HepG2 (cell line): ENCODE data around the gene SRSF2. TPM values are rescaled to one million over a fixed set of nuclear protein-coding genes. Genes with fewer than 3 reads are reported as not detected.

ENCODE experiments used
- CTCF ChIP-seq: sonication (generic); formaldehyde crosslinking; IDR thresholded peaks from 2 replicates; pipeline ENCODE4 v1.5.0; 2020; ENCODE audit warnings: mild to moderate bottlenecking, missing genetic modification reagents, moderate library complexity
- ELF1 ChIP-seq: sonication (generic); formaldehyde crosslinking; IDR thresholded peaks from 2 replicates; pipeline ENCODE4 v1.4.0; 2020; ENCODE audit warnings: missing genetic modification reagents
- LCORL ChIP-seq, 2 experiments: fragments of 450-650 bp in 1 of 2; sonication (generic) in 1 of 2; formaldehyde crosslinking in 1 of 2; IDR thresholded peaks; 2 replicates each; pipeline versions ENCODE4 v1.5.0 to v1.6.1; 2017 to 2020; ENCODE audit warnings: antibody characterized with exemption in 1 of 2, missing genetic modification reagents in 1 of 2
- MIER2 ChIP-seq: IDR thresholded peaks from 2 replicates; pipeline ENCODE4 v1.6.1; 2016; ENCODE audit warnings: missing biosample characterization, missing genetic modification reagents
- NCOR1 ChIP-seq: fragments of 200-600 bp; sonication (generic); IDR thresholded peaks from 2 replicates; pipeline ENCODE4 v1.7.0; 2017; ENCODE audit warnings: antibody characterized with exemption, low read length, borderline replicate concordance
- NFKB2 ChIP-seq: sonication (generic); formaldehyde crosslinking; IDR thresholded peaks from 2 replicates; pipeline ENCODE4 v1.4.0; 2020; ENCODE audit warnings: missing genetic modification reagents, borderline replicate concordance
- RAD21 ChIP-seq: fragments of 450-650 bp; formaldehyde crosslinking; IDR thresholded peaks from 2 replicates; pipeline ENCODE4 v1.5.0; 2020; ENCODE audit warnings: mild to moderate bottlenecking
- RFX3 ChIP-seq: IDR thresholded peaks from 2 replicates; pipeline ENCODE4 v1.6.1; 2016; ENCODE audit warnings: missing biosample characterization, missing genetic modification reagents
- RORA ChIP-seq: sonication (generic); formaldehyde crosslinking; IDR thresholded peaks from 2 replicates; pipeline ENCODE4 v1.5.0; 2020; ENCODE audit warnings: mild to moderate bottlenecking, missing genetic modification reagents, moderate library complexity
- SKIL ChIP-seq: sonication (generic); formaldehyde crosslinking; IDR thresholded peaks from 2 replicates; pipeline ENCODE4 v1.8.0; 2022; ENCODE audit warnings: missing genetic modification reagents, mild to moderate bottlenecking, moderate library complexity, borderline replicate concordance
- TCF7L2 ChIP-seq: IDR thresholded peaks from 2 replicates; pipeline ENCODE4 v1.6.1; 2011; ENCODE audit warnings: mild to moderate bottlenecking, low read depth, low read length, moderate library complexity
- TMF1 ChIP-seq: sonication (generic); formaldehyde crosslinking; IDR thresholded peaks from 2 replicates; pipeline ENCODE4 v1.8.1; 2022; ENCODE audit warnings: low read depth, missing genetic modification reagents
- ZFP36L2 ChIP-seq: sonication (generic); formaldehyde crosslinking; IDR thresholded peaks from 2 replicates; pipeline ENCODE4 v1.4.0; 2020; ENCODE audit warnings: missing genetic modification reagents
- ZMYM3 ChIP-seq: sonication (generic); formaldehyde crosslinking; IDR thresholded peaks from 2 replicates; pipeline ENCODE4 v1.5.1; 2020; ENCODE audit warnings: mild to moderate bottlenecking, missing genetic modification reagents
- ZNF263 ChIP-seq: sonication (generic); formaldehyde crosslinking; IDR thresholded peaks from 2 replicates; pipeline ENCODE4 v1.4.0; 2020; ENCODE audit warnings: missing genetic modification reagents
- ZNF276 ChIP-seq: sonication (generic); formaldehyde crosslinking; IDR thresholded peaks from 2 replicates; pipeline ENCODE4 v1.4.0; 2020; ENCODE audit warnings: mild to moderate bottlenecking, low read depth, missing genetic modification reagents
- ZNF468 ChIP-seq: sonication (generic); formaldehyde crosslinking; IDR thresholded peaks from 2 replicates; pipeline ENCODE4 v1.8.0; 2022; ENCODE audit warnings: mild to moderate bottlenecking, moderate library complexity, missing genetic modification reagents
- polyA plus RNA-seq, 8 experiments: library from polyadenylated mRNA; depleted of rRNA in 3 of 8; stranded (reverse) in 7 of 8; unstranded in 1 of 8; fragments of >200 nt; fragmentation: Illumina TruSeq in 4 of 8; extraction: Trizol in 4 of 8; gene quantifications; 2 replicates each; pipeline versions ENCODE4 v1.2.1 to v1.2.3, GENCODE V29; 2011 to 2016; ENCODE audit warnings: low read depth in 4 of 8, missing spikeins in 1 of 8, mixed read lengths in 1 of 8; ENCODE audit not compliant: insufficient read depth in 1 of 8
- total RNA-seq, 5 experiments: library from RNA; depleted of rRNA; stranded (reverse); fragments of >200 nt; fragmentation: Illumina TruSeq; extraction: Trizol; gene quantifications; 2 replicates each; pipeline ENCODE4 v1.2.3, GENCODE V29; 2016; ENCODE audit warnings: low read depth in 1 of 5
- TF ChIP-seq, protein P1 (sequence below): IDR thresholded peaks from 2 replicates; pipeline ENCODE4 v1.6.1; 2016; ENCODE audit warnings: missing compliant biosample characterization, missing genetic modification reagents, borderline replicate concordance

The SRSF2 gene
- total and polyA plus RNA-seq, 2 of the 13 experiments (the other 11 are each of a cell fraction or from before 2014, with no cell fraction given), result 306 to 319 TPM

GRCh38 chr17:76700617-76701470, 36.3 kb downstream of the SRSF2 start (continued):
- no peak for TF ChIP-seq ZNF468 (CRISPR knock-in tag)
- no peak for TF ChIP-seq MIER2
- no peak for TF ChIP-seq RAD21
- peak; percentile 61; the same call in 1 of the 2 replicates for TF ChIP-seq ZNF263 (CRISPR knock-in tag)
- TF ChIP-seq ELF1 (CRISPR knock-in tag), result 0 out of 2 replicates have a peak, but pooled peaks have one; percentile 5
- TF ChIP-seq CTCF (CRISPR knock-in tag), result peak; percentile 27; the same call in 1 of the 2 replicates
- TF ChIP-seq ZNF276 (CRISPR knock-in tag), result peak; percentile 71; the same call in 1 of the 2 replicates
- peak; percentile 69; the same call in 1 of the 2 replicates for TF ChIP-seq NCOR1
- peak; percentile 8; the same call in 1 of the 2 replicates for TF ChIP-seq LCORL (IDR thresholded peaks at IDR 0.05)
- peak; percentile 38 for TF ChIP-seq LCORL (CRISPR knock-in tag; IDR thresholded peaks at IDR 0.05)
- no peak; the same call in 1 of the 2 replicates for TF ChIP-seq NFKB2 (CRISPR knock-in tag)
- TF ChIP-seq, protein P1, sequence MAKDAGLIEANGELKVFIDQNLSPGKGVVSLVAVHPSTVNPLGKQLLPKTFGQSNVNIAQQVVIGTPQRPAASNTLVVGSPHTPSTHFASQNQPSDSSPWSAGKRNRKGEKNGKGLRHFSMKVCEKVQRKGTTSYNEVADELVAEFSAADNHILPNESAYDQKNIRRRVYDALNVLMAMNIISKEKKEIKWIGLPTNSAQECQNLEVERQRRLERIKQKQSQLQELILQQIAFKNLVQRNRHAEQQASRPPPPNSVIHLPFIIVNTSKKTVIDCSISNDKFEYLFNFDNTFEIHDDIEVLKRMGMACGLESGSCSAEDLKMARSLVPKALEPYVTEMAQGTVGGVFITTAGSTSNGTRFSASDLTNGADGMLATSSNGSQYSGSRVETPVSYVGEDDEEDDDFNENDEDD, result peak; percentile 54; the same call in 1 of the 2 replicates
- TF ChIP-seq RFX3 (CRISPR knock-in tag), result no peak
- TF ChIP-seq RORA, result no peak
- TF ChIP-seq ZMYM3 (CRISPR knock-in tag), result 0 out of 2 replicates have a peak, but pooled peaks have one; percentile 8
- TF ChIP-seq TCF7L2, result no peak
- TF ChIP-seq SKIL (CRISPR knock-in tag), result peak; percentile 71; the same call in 1 of the 2 replicates
- TF ChIP-seq TMF1 (CRISPR knock-in tag), result no peak
- no peak for TF ChIP-seq ZFP36L2 (CRISPR knock-in tag)
